ENCODE results near the gene PDLIM1. TPM values are rescaled to one million over a fixed set of nuclear protein-coding genes. Genes with fewer than 3 reads are reported as not detected.

Gene PDLIM1
- total RNA-seq, 1 donor from 2014 or later, result 117 TPM

DNA sequence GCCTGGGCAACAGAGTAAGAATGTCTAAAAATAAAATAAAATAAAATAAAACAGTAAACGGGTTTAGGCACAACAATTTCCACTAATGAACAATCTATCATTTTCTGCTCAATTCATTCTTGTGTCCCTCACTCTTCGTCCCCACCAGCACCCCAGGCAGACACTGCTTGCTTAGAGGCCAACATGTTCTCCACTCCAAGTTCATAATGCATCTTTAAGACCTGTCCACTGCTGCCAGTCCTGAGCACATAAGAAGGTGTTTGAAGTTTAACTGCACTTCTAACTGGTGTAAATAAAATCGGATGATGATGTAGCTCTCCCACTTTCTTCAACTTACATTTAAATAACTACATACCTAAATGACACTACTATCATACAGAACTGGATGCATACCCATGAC, 13.2 kb downstream of the PDLIM1 start:
- H3K4me3 ChIP-seq (ENCODE audit: low read depth, low read length), result no peak overlapping the region
- DNase-seq (ENCODE audit: low read depth), result no peak
- TF ChIP-seq, protein P1, sequence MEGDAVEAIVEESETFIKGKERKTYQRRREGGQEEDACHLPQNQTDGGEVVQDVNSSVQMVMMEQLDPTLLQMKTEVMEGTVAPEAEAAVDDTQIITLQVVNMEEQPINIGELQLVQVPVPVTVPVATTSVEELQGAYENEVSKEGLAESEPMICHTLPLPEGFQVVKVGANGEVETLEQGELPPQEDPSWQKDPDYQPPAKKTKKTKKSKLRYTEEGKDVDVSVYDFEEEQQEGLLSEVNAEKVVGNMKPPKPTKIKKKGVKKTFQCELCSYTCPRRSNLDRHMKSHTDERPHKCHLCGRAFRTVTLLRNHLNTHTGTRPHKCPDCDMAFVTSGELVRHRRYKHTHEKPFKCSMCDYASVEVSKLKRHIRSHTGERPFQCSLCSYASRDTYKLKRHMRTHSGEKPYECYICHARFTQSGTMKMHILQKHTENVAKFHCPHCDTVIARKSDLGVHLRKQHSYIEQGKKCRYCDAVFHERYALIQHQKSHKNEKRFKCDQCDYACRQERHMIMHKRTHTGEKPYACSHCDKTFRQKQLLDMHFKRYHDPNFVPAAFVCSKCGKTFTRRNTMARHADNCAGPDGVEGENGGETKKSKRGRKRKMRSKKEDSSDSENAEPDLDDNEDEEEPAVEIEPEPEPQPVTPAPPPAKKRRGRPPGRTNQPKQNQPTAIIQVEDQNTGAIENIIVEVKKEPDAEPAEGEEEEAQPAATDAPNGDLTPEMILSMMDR (conservative IDR thresholded peaks at IDR 0.05; ENCODE audit: low read depth, low read length), result no peak

DNA sequence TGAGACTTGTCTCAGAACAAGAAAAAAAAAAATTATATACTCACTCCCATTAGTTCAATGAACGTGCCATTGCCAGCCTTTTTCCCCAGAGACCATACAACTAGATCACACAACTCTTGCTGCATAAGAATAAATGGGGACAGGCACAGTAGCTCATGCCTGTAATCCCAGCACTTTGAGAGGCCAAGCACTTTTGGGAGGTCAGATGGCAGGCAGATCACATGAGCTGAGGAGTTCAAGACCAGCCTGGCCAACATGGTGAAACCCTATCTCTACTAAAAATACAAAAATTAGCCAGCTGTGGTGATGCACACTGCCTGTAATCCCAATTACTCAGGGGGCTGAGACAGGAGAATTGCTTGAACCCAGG, 13.6 kb downstream of the PDLIM1 start:
- no peak overlapping the region for H3K4me3 ChIP-seq (ENCODE audit: low read depth, low read length)
- no peak for DNase-seq (ENCODE audit: low read depth)
- TF ChIP-seq, protein P1 (conservative IDR thresholded peaks at IDR 0.05; ENCODE audit: low read depth, low read length), result no peak

DNA sequence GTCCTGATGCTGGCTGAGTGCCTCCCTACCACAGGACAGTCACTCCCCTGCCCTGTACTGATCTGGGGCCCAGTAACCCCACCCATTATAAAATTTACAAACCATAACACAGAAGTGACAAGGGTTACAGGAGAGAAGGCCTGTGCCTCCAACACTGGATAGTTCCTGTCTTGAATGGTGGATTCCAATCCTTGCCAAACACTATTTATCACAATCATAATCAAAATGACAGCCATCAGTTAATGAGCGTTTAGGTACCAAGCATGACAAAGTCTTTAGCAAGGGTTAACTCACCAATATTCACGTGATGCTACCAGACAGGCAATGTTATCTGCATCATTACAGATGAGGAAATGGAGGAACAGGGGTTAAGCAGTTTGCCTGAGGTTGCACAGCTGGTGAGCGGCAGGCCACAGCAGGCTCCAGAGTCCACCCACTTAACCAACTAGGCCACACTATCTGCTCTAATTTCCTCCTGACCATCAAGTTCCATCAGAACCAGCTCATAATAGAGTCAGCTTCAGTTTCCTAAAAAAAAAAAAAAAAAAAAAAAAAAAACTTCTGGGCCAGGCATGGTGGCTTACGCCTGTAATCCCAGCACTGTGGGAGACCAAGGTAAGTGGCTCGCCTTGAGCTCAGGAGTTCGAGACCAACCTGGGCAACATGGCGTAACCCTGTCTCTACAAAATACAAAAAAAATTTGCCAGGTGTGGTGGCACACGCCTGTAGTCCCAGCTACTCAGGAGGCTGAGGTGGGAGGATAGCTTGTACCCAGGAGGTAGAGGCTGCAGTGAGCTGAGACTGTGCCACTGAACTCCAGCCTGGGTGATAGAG, 14.2 kb downstream of the PDLIM1 start:
- TF ChIP-seq, protein P1 (conservative IDR thresholded peaks at IDR 0.05; ENCODE audit: low read depth, low read length), result no peak
- no peak for DNase-seq (ENCODE audit: low read depth)
- H3K4me3 ChIP-seq (ENCODE audit: low read depth, low read length), result no peak overlapping the region

DNA sequence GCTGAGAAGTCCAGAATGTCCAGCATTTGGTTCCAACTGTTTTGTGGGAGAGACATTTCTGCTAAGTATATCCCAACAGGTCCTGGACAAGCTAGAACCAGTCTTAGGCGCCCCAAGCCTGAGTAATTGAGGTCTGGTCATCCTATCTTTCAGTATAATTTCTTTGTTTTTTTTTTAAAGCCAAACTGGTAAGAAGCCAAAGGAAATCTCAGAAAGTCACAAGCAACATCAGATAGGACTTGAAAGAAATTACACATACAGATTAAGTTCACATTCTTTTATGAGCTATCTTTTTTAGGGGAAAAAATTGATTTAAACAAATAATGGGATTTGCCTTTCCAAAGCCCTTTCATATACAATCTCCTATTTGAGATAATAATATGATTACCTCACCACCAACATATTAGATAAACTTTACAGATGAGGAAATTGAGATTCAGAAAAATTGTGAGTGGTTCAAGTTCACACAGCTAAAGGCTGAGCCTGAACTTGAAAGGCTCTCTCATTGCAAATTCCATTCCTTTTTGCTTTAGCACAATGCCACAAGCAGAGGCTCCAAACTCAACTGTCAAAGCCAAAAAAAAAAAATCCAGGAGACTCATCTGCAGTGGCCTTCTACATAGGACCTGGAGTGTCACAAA, 15.0 kb downstream of the PDLIM1 start:
- H3K4me3 ChIP-seq (ENCODE audit: low read depth, low read length), result no peak overlapping the region
- DNase-seq (ENCODE audit: low read depth), result no peak
- TF ChIP-seq, protein P1 (conservative IDR thresholded peaks at IDR 0.05; ENCODE audit: low read depth, low read length), result no peak

DNA sequence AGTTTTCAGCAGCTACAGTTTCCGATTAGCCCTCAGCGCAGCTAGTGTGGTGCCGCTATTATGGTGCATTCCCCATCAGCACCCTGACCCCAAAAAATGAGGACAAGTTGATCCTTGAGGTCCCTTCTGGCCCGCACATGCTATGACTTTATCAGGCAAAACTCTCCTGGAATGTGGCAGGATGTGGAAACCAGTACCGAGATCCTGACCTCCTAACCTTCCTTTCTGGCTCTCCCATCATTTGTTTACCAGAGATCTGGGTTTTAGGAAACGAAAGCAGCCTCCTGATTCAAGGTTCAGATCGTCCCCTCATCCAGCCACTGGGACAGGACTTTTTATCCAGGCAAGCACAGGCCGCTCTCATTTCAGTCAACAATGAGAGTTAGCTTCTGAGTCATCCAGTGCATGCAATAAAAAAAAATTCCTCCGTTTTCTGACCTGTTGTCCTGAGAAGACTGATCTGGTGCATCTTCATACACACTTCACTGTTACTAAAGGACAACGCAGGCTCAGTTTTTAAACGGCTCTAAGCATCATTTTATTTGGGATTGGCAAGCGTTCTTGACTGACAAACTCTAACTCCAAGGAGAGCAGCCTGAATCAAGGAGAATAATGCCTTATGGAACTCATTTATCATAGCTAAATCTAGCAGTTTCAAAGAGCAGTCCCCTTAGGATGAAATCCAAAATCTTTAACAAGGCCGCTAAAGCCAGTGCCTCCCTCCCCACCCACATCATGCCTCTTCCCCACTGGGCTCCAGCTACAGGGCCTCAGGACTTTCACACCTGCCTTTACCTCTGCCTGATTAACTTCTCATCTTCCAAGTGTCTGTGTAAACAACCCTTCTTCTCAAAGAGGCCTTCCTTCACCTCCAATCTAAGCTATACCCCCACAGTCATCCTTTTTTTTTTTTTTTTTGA, 17.1 kb downstream of the PDLIM1 start:
- DNase-seq (ENCODE audit: low read depth), result peak; percentile 52
- peak overlapping the region; percentile 1 for H3K4me3 ChIP-seq (ENCODE audit: low read depth, low read length)
- TF ChIP-seq, protein P1 (conservative IDR thresholded peaks at IDR 0.05; ENCODE audit: low read depth, low read length), result no peak

DNA sequence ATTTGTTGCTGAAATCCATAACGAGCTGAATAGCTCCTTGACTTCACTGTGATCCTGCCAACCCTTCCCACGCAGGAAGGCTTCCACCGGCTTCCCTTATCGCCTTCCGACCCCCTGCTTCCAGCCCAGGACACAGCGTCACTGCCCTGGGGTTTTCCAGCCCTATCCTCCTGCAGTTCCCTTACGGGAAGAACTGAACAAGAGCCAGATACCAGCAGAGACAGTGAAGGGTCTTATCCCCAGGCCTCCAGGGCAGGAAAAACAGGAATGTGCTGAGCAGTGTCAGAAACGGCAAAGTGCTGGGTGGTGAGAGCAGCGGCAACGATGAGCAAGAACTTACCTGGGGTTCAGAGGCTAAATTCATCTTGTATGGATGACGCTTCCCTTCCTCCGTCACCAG, 22.4 kb downstream of the PDLIM1 start:
- TF ChIP-seq, protein P1 (conservative IDR thresholded peaks at IDR 0.05; ENCODE audit: low read depth, low read length), result no peak
- no peak for DNase-seq (ENCODE audit: low read depth)
- H3K4me3 ChIP-seq (ENCODE audit: low read depth, low read length), result no peak overlapping the region

Data from epithelial cell of proximal tubule (primary cell).